Ascending aorta (tissue), 2 donors: ENCODE measurements around the gene STIM1. TPM values are rescaled to one million over a fixed set of nuclear protein-coding genes. Genes with fewer than 3 reads are reported as not detected.
A peak's percentile ranks its signal among the peaks of the same experiment; 100 is the strongest.

Source experiments
- DNase-seq, 2 donors: peaks; one replicate each; pipeline ENCODE4 v3.0.0-alpha.2; 2019; ENCODE audit warnings: low spot score in 2 of 2
- H3K27ac ChIP-seq, 2 donors: fragments of 200-600 bp; sonication (generic); one replicate each; pipeline ENCODE4 v1.5.1; 2016 to 2017; ENCODE audit warnings: mild to moderate bottlenecking in 1 of 2
- H3K27me3 ChIP-seq: fragments of 200-600 bp; sonication (generic); one replicate; pipeline ENCODE4 v1.5.1; 2017
- H3K36me3 ChIP-seq, 2 donors: fragments of 200-600 bp; sonication (generic); one replicate each; pipeline ENCODE4 v1.5.1; 2016
- H3K4me1 ChIP-seq, 2 donors: fragments of 200-600 bp; sonication (generic); one replicate each; pipeline ENCODE4 v1.5.1; 2016 to 2017; ENCODE audit warnings: mild to moderate bottlenecking in 1 of 2
- H3K4me3 ChIP-seq, 2 donors: fragments of 200-600 bp; sonication (generic); one replicate each; pipeline ENCODE4 v1.5.1; 2016 to 2017; ENCODE audit warnings: mild to moderate bottlenecking in 1 of 2
- H3K9me3 ChIP-seq, 2 donors: fragments of 200-600 bp; sonication (generic); one replicate each; pipeline ENCODE4 v1.5.1; 2016
- intact Hi-C: fragments of 100-400 bp; cut with DNase I; formaldehyde crosslinking; loops from one replicate; pipeline ENCODE4 v1.15.1; 2023
- total RNA-seq: library from RNA; depleted of rRNA; stranded (reverse); fragments of >200 nt; gene quantifications from one replicate; pipeline ENCODE4 v1.1.0, GENCODE V29; 2016
- TF ChIP-seq, protein P1 (sequence below), 3 experiments: fragments of 200-600 bp in 2 of 3; fragments of 450-650 bp in 1 of 3; sonication (generic) in 2 of 3; IDR thresholded peaks; one replicate each; pipeline ENCODE4 v1.5.1; 2016 to 2019; ENCODE audit warnings: antibody characterized with exemption in 3 of 3, mild to moderate bottlenecking in 1 of 3, moderate library complexity in 1 of 3

Gene STIM1
- total RNA-seq, 1 donor from 2014 or later: 48.1 TPM

DNA sequence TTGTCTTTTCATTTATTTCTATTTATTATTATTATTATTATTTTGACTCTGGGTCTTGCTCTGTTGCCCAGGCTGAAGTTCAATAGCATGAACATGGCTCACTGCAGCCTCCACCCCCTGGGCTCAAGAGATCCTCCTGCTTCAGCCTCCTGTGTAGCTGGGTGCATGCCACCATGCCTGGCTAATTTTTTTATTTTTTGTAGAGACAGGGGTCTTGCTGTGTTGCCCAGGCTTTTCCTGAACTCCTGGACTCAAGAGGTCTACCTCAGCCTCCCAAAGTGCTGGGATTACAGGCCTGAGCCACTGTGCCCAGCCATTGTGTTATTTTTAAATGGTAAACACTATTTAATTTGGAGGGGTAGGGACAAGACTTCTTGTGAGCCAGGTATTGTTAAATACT is 215.9 kb downstream of the STIM1 start:
- Histone ChIP-seq H3K4me1 (peaks cover 4 to 5% of the 10 kb centered on the region in 2 donors), H3K9me3 (no peaks in the 10 kb centered on the region), H3K27ac (no peak overlapping the region), H3K36me3 (peaks cover 0 to 6% of the 10 kb centered on the region in 2 donors), H3K4me3 (no peak overlapping the region), H3K27me3 (no peaks in the 10 kb centered on the region)
- no peak for DNase-seq
- TF ChIP-seq, protein P1, sequence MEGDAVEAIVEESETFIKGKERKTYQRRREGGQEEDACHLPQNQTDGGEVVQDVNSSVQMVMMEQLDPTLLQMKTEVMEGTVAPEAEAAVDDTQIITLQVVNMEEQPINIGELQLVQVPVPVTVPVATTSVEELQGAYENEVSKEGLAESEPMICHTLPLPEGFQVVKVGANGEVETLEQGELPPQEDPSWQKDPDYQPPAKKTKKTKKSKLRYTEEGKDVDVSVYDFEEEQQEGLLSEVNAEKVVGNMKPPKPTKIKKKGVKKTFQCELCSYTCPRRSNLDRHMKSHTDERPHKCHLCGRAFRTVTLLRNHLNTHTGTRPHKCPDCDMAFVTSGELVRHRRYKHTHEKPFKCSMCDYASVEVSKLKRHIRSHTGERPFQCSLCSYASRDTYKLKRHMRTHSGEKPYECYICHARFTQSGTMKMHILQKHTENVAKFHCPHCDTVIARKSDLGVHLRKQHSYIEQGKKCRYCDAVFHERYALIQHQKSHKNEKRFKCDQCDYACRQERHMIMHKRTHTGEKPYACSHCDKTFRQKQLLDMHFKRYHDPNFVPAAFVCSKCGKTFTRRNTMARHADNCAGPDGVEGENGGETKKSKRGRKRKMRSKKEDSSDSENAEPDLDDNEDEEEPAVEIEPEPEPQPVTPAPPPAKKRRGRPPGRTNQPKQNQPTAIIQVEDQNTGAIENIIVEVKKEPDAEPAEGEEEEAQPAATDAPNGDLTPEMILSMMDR (IDR thresholded peaks at IDR 0.05): no peak
- intact Hi-C loops: no loop called here

DNA sequence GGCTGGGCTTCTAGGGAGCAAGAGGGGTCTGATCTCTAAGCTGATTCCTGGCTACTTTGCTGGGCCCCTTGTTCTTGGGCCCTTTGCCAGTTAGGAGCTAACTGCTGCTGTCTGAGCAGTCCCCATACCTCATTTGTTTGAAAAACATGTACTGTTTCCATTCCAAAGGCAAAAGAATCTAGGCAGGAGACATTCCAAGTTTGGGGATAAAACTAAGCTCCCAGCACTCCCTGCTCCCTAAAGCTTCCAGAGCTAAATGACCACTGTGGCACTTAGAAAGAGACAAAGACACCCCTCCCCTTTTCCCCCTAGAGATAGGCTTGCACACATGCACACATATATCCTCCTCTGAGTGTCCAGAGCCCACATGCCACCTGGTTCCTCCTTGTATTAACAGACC is 216.4 kb downstream of the STIM1 start:
- Histone ChIP-seq H3K27ac (no peak overlapping the region), H3K4me3 (no peak overlapping the region), H3K4me1 (no peaks in the 10 kb centered on the region), H3K9me3 (no peaks in the 10 kb centered on the region), H3K36me3 (peaks cover 0 to 6% of the 10 kb centered on the region in 2 donors), H3K27me3 (no peaks in the 10 kb centered on the region)
- DNase-seq: no peak
- TF ChIP-seq, protein P1 (IDR thresholded peaks at IDR 0.05): no peak
- intact Hi-C loops: loop anchor here (1.0 kb wide), 2 partner anchors 217 to 223 kb away; partner anchors contain the start of gene STIM1

- no peak overlapping the region for H3K27ac ChIP-seq
- intact Hi-C loops: loop anchor here (1.0 kb wide), 2 partner anchors 217 to 223 kb away; partner anchors contain the start of gene STIM1
- no peaks in the 10 kb centered on the region for H3K9me3 ChIP-seq
- no peaks in the 10 kb centered on the region for H3K27me3 ChIP-seq
- TF ChIP-seq, protein P1 (IDR thresholded peaks at IDR 0.05): peak; percentile 64 to 85 (median 78)
- H3K4me3 ChIP-seq: no peak overlapping the region
- no peaks in the 10 kb centered on the region for H3K4me1 ChIP-seq
- DNase-seq: peak in 1 of 2 donors; percentile 74
- peaks cover 0 to 6% of the 10 kb centered on the region in 2 donors for H3K36me3 ChIP-seq
Observed at GRCh38 chr11:4072668-4073285, 217.3 kb downstream of the STIM1 start.

DNA sequence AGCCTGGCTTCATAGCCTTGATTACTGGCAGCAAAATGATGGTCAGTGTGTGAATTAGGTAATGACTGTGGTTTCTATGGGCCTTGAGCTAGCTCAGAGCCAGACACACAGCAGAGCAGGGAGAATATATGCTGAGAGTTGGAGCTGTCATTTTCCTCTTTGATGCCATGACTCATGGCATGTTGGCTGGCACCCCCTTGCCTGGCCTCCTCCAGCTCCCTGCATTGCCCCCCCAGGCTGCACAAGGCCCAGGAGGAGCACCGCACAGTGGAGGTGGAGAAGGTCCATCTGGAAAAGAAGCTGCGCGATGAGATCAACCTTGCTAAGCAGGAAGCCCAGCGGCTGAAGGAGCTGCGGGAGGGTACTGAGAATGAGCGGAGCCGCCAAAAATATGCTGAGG is 218.8 kb downstream of the STIM1 start:
- Histone ChIP-seq H3K27me3 (no peaks in the 10 kb centered on the region), H3K4me3 (no peak overlapping the region), H3K36me3 (peaks cover 0 to 6% of the 10 kb centered on the region in 2 donors), H3K9me3 (no peaks in the 10 kb centered on the region), H3K27ac (no peak overlapping the region), H3K4me1 (no peaks in the 10 kb centered on the region)
- TF ChIP-seq, protein P1 (IDR thresholded peaks at IDR 0.05): no peak
- intact Hi-C loops: no loop called here
- no peak for DNase-seq

- Histone ChIP-seq H3K4me3 (no peak overlapping the region), H3K27ac (no peak overlapping the region), H3K4me1 (no peaks in the 10 kb centered on the region), H3K9me3 (no peaks in the 10 kb centered on the region), H3K36me3 (peaks cover 8 to 16% of the 10 kb centered on the region in 2 donors), H3K27me3 (no peaks in the 10 kb centered on the region)
- intact Hi-C loops: no loop called here
- TF ChIP-seq, protein P1 (IDR thresholded peaks at IDR 0.05): no peak
- DNase-seq: no peak
Observed at GRCh38 chr11:4076774-4077173, 221.3 kb downstream of the STIM1 start.
